HG02973 (cell line): ENCODE measurements around the gene UBE2K.
"Not testable (repeated sequence)": the region's sequence is repeated elsewhere in the genome, so short reads cannot be mapped to it uniquely, and the experiment has no call there.

Experiments
- ATAC-seq: cut with Tn5 transposase; IDR thresholded peaks from one replicate; pipeline ENCODE4 v1.9.1; 2021; ENCODE audit warnings: moderate library complexity; ENCODE audit not compliant: unreplicated experiment

The UBE2K gene

GRCh38 chr4:39792529-39792928 is 94.6 kb downstream of the UBE2K start:
- no peak for ATAC-seq

GRCh38 chr4:39792976-39793375 is 95.0 kb downstream of the UBE2K start:
- not testable (repeated sequence) for ATAC-seq

- no peak for ATAC-seq
Measured at GRCh38 chr4:39802005-39802404, 104.1 kb downstream of the UBE2K start.

- ATAC-seq, result no peak
Measured at GRCh38 chr4:39808231-39808749, 110.4 kb downstream of the UBE2K start.

GRCh38 chr4:39812500-39812899 is 114.6 kb downstream of the UBE2K start:
- no peak for ATAC-seq

- ATAC-seq, result not testable (repeated sequence)
Measured at GRCh38 chr4:39813033-39813432, 115.1 kb downstream of the UBE2K start.

GRCh38 chr4:39813761-39814160 is 115.8 kb downstream of the UBE2K start:
- ATAC-seq, result not testable (repeated sequence)

- ATAC-seq, result no peak
Measured at GRCh38 chr4:39814403-39815185, 116.7 kb downstream of the UBE2K start.

- ATAC-seq, result no peak
Measured at GRCh38 chr4:39818646-39819045, 120.7 kb downstream of the UBE2K start.

GRCh38 chr4:39820186-39820585 is 122.2 kb downstream of the UBE2K start:
- no peak for ATAC-seq

GRCh38 chr4:39821951-39822350 is 124.0 kb downstream of the UBE2K start:
- ATAC-seq, result no peak

- no peak for ATAC-seq
Measured at GRCh38 chr4:39822662-39823061, 124.7 kb downstream of the UBE2K start.

- no peak for ATAC-seq
Measured at GRCh38 chr4:39823191-39823590, 125.3 kb downstream of the UBE2K start.

GRCh38 chr4:39825090-39825489 is 127.2 kb downstream of the UBE2K start:
- ATAC-seq, result no peak

GRCh38 chr4:39825741-39826231 is 127.8 kb downstream of the UBE2K start:
- ATAC-seq, result no peak
